Measurements from ENCODE around the gene GRAMD1A.

The GRAMD1A gene

GRCh38 chr19:34961775-34962686 is 38.1 kb upstream of the GRAMD1A start:
- Histone ChIP-seq H2AFZ (ENCODE audit: low read length) (no peak overlapping the region), H3F3A (ENCODE audit: low read depth) (peaks cover 5% of the 10 kb centered on the region; the same call in 1 of the 2 replicates), H3K9me3 (ENCODE audit: insufficient read depth, low read depth, low read length) (peaks cover 48% of the 10 kb centered on the region), H3K4me3 (ENCODE audit: low read length, poor library complexity, severe bottlenecking) (peak overlapping the region; percentile 87), H4K20me1 (ENCODE audit: insufficient read depth, low read length, poor library complexity, severe bottlenecking) (peaks cover 14% of the 10 kb centered on the region), H3K9ac (ENCODE audit: low read depth, low read length, poor library complexity, severe bottlenecking) (peak overlapping the region; percentile 96), H3K4me1 (ENCODE audit: insufficient read depth, low read length, poor library complexity, severe bottlenecking) (peaks cover 20% of the 10 kb centered on the region), H3K4me2 (ENCODE audit: low read depth, low read length, poor library complexity, severe bottlenecking) (peak overlapping the region; percentile 75), H3K36me3 (ENCODE audit: insufficient read depth, low read length) (peaks cover 40% of the 10 kb centered on the region), H3K79me2 (ENCODE audit: insufficient read depth, low read length) (peaks cover 60% of the 10 kb centered on the region), H3K27me3 (ENCODE audit: insufficient read depth, low read length, poor library complexity, severe bottlenecking) (peaks cover 25% of the 10 kb centered on the region), H3K9me2 (replicated peaks; ENCODE audit: low read depth, low read length) (no peaks in the 10 kb centered on the region)
- TF ChIP-seq EZH2phosphoT487 (IDR thresholded peaks at IDR 0.05; ENCODE audit: borderline replicate concordance) (peak; percentile 89), CTCF (conservative IDR thresholded peaks at IDR 0.05; ENCODE audit: low read length) (no peak)

- peaks cover 5% of the 10 kb centered on the region; the same call in 1 of the 2 replicates for H3F3A ChIP-seq (ENCODE audit: low read depth)
- TF ChIP-seq CTCF (conservative IDR thresholded peaks at IDR 0.05; ENCODE audit: low read length) (no peak), EZH2phosphoT487 (IDR thresholded peaks at IDR 0.05; ENCODE audit: borderline replicate concordance) (no peak)
- H3K4me3 ChIP-seq (ENCODE audit: low read length, poor library complexity, severe bottlenecking), result peak overlapping the region; percentile 87
- H3K36me3 ChIP-seq (ENCODE audit: insufficient read depth, low read length), result peaks cover 31% of the 10 kb centered on the region
- peaks cover 51% of the 10 kb centered on the region for H3K79me2 ChIP-seq (ENCODE audit: insufficient read depth, low read length)
- peak overlapping the region; percentile 75 for H3K4me2 ChIP-seq (ENCODE audit: low read depth, low read length, poor library complexity, severe bottlenecking)
- H3K27me3 ChIP-seq (ENCODE audit: insufficient read depth, low read length, poor library complexity, severe bottlenecking), result peaks cover 18% of the 10 kb centered on the region
- peak overlapping the region; percentile 77; the same call in 1 of the 2 replicates for H2AFZ ChIP-seq (ENCODE audit: low read length)
- H3K4me1 ChIP-seq (ENCODE audit: insufficient read depth, low read length, poor library complexity, severe bottlenecking), result peaks cover 20% of the 10 kb centered on the region
- peaks cover 39% of the 10 kb centered on the region for H3K9me3 ChIP-seq (ENCODE audit: insufficient read depth, low read depth, low read length)
- H4K20me1 ChIP-seq (ENCODE audit: insufficient read depth, low read length, poor library complexity, severe bottlenecking), result peaks cover 14% of the 10 kb centered on the region
- H3K9ac ChIP-seq (ENCODE audit: low read depth, low read length, poor library complexity, severe bottlenecking), result peak overlapping the region; percentile 96
- H3K9me2 ChIP-seq (replicated peaks; ENCODE audit: low read depth, low read length), result no peaks in the 10 kb centered on the region
Measured at GRCh38 chr19:34962687-34963572, 37.2 kb upstream of the GRAMD1A start.

GRCh38 chr19:34963573-34964406 is 36.3 kb upstream of the GRAMD1A start, which contains the start of gene ZNF792:
TSS of gene ZNF792 (minus strand) at chr19:34964229. CDS start at chr19:34963662, 567 bp downstream.
- Histone ChIP-seq H3K4me3 (ENCODE audit: low read length, poor library complexity, severe bottlenecking) (peak within 1 kb of the TSS; percentile 87), H3F3A (ENCODE audit: low read depth) (peaks cover 5% of the 10 kb centered on the region; the same call in 1 of the 2 replicates), H3K9me2 (replicated peaks; ENCODE audit: low read depth, low read length) (no peaks in the 10 kb centered on the region), H3K9me3 (ENCODE audit: insufficient read depth, low read depth, low read length) (peaks cover 36% of the 10 kb centered on the region; the same call in 1 of the 2 replicates), H3K4me1 (ENCODE audit: insufficient read depth, low read length, poor library complexity, severe bottlenecking) (peaks cover 20% of the 10 kb centered on the region), H2AFZ (ENCODE audit: low read length) (peak within 1 kb of the TSS; percentile 77), H3K27me3 (ENCODE audit: insufficient read depth, low read length, poor library complexity, severe bottlenecking) (peaks cover 11% of the 10 kb centered on the region), H3K4me2 (ENCODE audit: low read depth, low read length, poor library complexity, severe bottlenecking) (peak within 1 kb of the TSS; percentile 75), H3K36me3 (ENCODE audit: insufficient read depth, low read length) (peaks cover 23% of the 10 kb centered on the region), H3K9ac (ENCODE audit: low read depth, low read length, poor library complexity, severe bottlenecking) (peak within 1 kb of the TSS; percentile 96), H3K79me2 (ENCODE audit: insufficient read depth, low read length) (peaks cover 46% of the 10 kb centered on the region), H4K20me1 (ENCODE audit: insufficient read depth, low read length, poor library complexity, severe bottlenecking) (peaks cover 14% of the 10 kb centered on the region)
- TF ChIP-seq CTCF (conservative IDR thresholded peaks at IDR 0.05; ENCODE audit: low read length) (no peak), EZH2phosphoT487 (IDR thresholded peaks at IDR 0.05; ENCODE audit: borderline replicate concordance) (no peak)
